HG03175 (cell line): Measurements from ENCODE around the gene MEGF9.
A peak's percentile ranks its signal among the peaks of the same experiment; 100 is the strongest.

Experiments
- ATAC-seq: cut with Tn5 transposase; IDR thresholded peaks from one replicate; pipeline ENCODE4 v1.9.1; 2021; ENCODE audit warnings: mild to moderate bottlenecking, moderate library complexity; ENCODE audit not compliant: unreplicated experiment

Gene MEGF9

DNA sequence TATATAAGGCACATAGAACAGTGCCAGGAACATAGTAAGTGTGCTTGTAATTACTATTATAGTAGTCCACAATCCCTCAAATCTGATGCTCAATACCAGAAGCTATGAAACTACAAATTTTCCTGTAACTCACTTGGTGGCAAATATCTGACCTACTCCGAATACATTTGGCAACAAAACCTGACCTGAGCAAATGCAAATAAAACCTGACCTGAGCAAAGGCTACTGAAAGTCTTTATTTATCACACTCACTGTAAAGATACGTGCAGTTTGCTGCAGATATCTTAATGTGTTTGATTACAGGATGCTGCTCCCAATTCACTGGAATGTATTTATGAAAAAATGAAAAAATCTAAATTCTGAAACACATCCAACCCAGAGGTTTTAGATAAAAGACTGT lies 7.1 kb downstream of the MEGF9 start:
- ATAC-seq: no peak

GRCh38 chr9:120705174-120705573 lies 9.1 kb downstream of the MEGF9 start:
- ATAC-seq: no peak

GRCh38 chr9:120702075-120702474 lies 12.2 kb downstream of the MEGF9 start:
- no peak for ATAC-seq

DNA sequence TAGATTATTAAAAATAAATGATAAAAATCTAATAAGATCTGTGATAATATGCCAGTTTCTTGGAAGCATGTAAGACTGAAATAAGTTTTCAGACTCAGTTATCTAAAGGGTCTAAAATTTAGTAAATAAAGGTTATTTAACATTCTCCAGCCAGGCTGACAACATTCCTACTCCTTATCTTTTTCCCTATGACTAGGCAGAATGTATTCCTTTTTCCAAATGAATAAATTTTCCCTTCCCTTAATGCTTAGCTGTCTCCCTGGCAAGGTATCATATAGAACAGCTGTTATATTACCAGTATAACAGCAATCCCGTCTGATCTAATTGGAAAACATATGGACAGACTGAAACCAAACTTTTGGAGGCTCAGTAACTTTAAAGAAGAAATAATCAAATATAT lies 13.0 kb downstream of the MEGF9 start:
- ATAC-seq: no peak

DNA sequence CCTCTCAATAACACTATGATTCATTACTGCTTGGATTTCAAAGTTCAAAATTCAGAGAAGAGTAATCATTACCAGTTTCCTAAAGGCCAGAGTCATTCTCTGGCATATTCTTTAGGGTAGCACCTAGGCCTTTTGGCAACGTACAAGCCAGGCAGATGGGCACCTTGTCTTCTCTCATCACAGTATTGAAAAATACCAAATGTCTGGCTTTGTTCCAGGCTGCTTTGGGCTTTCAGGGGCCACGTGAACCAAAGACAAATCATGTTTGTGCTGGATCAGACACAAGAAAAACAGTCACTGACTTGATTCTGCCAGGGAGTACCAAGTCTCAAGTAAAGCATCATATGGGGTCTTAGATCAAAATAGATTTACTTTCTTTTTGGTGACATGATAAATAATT lies 15.5 kb downstream of the MEGF9 start:
- ATAC-seq: no peak

DNA sequence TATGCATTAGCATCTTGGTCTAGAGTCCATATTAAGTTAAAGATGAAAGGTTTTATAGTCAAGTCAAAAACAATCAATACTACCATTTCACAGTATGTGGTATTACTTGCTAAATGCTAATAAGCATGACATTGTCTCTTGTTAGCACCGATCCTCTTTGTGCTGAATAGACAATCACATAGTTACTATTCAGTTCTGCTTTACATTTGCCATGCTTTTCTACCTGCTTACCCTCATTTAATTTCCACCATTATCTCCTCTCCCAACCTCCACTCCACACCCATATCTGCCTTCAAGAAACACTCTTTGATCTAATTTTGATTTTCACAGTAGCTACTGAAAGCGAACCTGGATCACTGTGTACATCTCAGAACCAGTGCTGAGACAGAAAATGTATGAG lies 16.8 kb downstream of the MEGF9 start:
- ATAC-seq: no peak

GRCh38 chr9:120696551-120697230 lies 17.6 kb downstream of the MEGF9 start:
- ATAC-seq: no peak

DNA sequence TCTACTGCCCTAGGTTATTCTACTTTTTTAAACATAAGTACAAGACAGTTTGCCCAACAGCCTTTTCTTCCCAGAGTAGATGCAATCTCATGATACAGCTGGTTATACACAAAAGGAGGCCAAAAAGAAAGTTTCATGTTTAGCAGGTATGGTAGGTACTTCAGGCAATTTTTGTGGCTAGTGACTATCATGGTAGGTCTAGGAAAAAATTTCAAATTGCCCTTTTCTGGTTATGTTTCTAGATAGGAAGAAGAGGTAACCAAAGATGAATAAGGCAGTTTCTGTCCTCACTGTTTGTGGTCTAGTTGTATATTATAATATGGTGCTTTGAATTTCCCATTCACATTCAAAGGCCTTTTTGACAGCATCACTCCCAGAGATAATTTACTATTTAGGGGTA lies 19.7 kb downstream of the MEGF9 start:
- ATAC-seq: no peak

GRCh38 chr9:120693700-120694008 lies 20.6 kb downstream of the MEGF9 start:
- peak; percentile 77 for ATAC-seq

DNA sequence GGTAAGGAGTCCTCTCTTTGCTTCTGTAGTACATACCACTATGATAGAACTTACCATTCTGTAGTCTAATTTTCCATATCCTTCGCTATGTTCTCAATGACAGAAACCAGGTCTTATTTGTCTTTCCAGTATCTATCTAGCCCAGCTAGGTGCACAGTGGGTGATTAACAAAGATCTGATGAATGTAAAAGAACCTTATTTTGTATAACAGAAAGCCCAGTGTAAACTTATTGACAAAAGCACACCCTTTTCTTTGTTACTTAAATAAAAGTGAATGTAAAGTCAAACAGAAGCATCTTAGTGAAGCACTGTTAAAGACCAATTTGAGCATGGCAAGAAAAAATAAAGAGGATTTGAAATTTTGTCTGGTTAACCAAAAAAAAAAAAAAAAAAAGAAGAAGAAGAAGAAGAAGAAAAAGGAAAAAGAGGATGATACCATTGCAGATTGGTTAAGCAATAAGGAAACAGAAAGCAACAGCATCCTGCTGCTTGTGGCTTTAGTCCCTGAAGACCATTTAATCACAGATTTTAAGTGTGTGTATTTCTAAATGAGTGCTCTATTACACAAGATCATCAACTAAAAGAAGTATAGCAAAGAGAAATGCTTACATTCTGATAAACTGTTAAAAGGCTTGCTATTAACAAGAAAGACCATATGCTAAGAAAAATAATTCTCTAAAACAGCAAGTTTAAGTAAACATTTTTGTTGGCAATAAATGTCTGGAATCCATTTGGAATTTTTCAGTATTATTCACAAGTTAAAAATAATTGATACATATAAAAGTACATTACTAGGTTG lies 21.2 kb downstream of the MEGF9 start:
- peak; percentile 79 for ATAC-seq

DNA sequence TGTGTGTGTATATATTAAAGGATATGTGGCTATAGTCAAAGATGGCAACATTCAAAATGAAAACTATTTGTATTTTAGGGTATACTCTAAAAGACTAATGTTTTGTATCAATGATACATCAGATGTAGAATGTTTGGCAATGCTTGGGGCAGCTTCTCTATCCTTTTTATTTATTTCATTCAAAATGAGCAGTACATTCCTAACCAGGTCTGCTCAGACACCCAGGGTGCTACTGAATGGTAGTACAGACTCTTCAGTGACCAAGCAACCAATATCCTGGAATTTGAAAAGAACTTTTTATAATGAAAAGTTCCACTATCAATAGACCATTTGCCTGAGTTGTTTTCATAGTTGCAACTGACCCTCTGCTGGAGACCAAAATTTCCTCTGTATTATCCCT lies 23.9 kb downstream of the MEGF9 start:
- ATAC-seq: no peak

DNA sequence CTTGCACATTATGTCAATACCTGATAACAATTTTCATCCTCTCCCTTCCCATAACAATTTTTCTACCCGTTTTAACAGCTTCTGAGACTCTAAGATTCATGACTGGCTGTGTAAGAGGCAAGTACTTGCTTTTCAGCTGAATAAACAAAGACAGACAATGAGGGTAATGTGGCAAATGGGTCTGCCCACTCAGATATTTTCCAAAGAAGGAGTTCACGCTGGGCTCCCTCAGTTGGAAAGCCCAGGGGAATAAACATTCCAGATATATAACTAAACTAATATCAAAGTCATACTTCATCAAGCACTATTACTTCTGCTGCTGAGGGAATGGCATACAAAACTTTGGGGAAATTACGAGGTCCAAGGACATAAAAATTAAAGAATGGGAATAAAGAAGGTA lies 24.4 kb downstream of the MEGF9 start:
- no peak for ATAC-seq

DNA sequence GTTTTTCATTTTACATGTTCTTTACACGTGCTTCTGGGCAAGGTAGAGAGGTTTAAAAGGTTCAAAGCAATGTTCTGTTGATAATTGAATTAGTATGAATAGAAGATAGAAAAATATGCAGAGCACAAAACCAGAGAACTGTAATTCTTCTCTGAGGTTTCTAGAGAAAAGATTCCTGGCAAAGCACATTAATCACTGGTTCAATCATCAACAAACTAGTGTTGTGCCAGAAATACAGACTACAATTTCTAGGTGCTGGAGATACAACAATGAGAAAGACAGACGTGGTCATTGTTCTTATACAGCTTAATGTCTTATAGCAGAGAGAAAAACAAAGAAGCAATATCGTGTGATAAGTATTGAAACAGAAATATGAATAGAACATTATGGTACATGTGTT lies 25.5 kb downstream of the MEGF9 start:
- ATAC-seq: no peak

GRCh38 chr9:120683150-120683549 lies 31.1 kb downstream of the MEGF9 start:
- ATAC-seq: no peak

- no peak for ATAC-seq
Measured at GRCh38 chr9:120681121-120681520, 33.1 kb downstream of the MEGF9 start.

GRCh38 chr9:120680579-120680978 lies 33.7 kb downstream of the MEGF9 start:
- ATAC-seq: no peak

DNA sequence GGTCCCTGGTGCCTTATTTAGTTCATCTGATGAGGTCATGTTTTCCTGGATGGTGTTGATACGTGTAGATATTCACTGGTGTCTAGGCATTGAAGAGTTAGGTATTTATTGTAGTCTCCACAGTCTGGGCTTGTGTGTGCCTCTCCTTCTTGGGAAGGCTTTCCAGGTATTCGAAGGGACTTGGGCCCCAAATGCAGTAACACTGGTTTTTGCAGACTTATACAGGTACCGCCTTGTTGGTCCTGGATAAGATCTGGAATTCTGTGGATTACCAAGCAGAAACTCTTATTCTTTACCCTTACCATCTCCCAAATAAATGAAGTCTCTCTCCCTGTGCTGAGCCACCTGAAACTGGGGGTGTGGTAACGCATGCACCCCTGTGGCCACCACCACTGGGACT lies 34.1 kb downstream of the MEGF9 start:
- ATAC-seq: no peak

- ATAC-seq: no peak
Measured at GRCh38 chr9:120677965-120678364, 36.3 kb downstream of the MEGF9 start.

DNA sequence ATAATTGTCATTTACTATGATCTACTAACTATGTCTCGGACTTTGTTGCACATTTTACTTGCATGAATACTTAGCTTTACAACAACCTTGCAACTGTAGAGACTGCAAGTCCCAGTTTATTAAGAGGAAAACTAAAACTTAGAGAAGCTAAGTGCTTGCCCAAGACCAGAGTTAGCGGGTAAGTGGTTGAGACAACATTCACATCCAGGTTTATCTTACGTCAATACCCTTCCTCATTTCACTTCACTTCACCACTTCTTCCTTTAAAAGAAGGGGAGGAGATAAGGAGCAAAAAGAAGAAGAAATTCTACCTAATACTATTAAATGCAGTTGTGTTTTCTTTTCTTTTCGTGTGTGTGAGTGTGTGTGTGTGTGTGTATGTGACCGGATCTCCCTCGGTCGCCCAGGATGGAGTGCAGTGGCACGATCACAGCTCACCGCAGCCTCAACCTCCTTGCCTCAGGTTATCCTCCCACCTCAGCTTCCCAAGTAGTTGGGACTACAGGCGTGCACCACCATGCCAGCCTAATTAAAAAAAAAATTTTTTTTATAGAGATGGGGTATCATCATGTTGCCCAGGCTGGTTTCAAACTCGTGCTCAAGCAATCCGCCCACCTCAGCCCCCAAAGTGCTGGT lies 37.4 kb downstream of the MEGF9 start:
- ATAC-seq: no peak

DNA sequence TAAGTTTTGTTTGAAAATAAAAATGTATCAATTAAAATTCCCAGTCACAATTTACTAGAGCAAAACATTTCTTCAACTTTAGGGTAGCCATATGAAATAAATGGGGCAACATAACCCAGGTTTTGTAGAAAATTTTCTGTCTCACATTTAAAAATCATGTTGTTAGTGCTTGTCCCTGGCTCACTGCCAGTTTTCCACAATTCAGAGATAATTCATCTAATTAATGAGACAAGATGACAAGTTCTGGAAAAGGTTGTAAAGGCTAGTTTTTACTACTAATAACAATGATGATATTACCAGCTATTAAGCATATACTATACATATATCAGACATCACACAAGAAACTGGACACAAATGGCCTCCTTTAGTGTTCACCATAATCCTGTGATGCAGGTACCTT lies 45.9 kb downstream of the MEGF9 start:
- no peak for ATAC-seq

DNA sequence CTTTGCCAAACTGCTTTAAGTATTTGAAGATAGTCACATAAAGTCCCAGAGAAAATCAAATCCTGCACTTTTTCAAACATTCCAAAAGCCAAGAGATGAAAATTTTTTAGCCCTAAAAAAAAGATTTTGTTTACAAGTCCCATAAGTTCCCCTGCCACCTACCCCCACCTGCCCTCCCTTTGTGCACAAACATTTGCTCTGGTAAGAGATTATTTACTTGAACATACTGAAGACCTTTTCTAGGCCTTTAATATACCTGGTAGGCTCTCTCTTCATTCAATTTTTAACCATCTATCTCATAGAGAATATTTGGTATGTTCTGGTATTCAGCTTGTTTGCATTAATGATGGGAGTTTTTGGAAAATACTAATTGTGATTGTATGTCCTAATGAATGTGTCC lies 50.3 kb downstream of the MEGF9 start:
- no peak for ATAC-seq

DNA sequence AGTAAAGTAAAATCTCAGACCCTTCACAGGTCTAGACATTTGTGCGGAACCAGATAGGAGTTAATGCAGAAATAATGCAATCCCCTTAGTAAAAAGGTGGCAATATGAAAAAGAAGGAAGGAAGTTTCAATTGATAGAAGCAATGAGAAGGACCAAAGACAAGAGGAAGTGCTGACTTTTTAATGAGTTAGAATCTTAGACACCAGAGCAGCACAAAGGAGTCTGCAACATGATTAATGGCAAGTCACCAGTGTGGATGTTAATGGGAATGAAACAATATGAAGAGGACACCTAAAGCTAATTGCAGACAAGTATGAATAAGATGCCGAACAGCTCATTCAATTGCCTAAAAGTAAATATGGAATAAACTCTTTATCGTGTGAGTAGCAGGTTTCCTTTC lies 50.9 kb downstream of the MEGF9 start:
- ATAC-seq: no peak
